A172 (cell line): ENCODE measurements around the gene CNOT11. TPM values are rescaled to one million over a fixed set of nuclear protein-coding genes. Genes with fewer than 3 reads are reported as not detected.
"Not testable (repeated sequence)": the region's sequence is repeated elsewhere in the genome, so short reads cannot be mapped to it uniquely, and the experiment has no call there.

Source experiments
- DNase-seq: peaks from one replicate; pipeline ENCODE4 v3.0.0-alpha.2; 2015; ENCODE audit warnings: low spot score
- total RNA-seq: library from RNA; depleted of rRNA; stranded (reverse); fragments of >200 nt; shearing (Covaris generic); gene quantifications from 2 replicates; pipeline ENCODE4 v1.2.3, GENCODE V29; 2014; rRNA removed

CNOT11 gene
- total RNA-seq, 1 experiment from 2014 or later, result 61.9 TPM

DNA sequence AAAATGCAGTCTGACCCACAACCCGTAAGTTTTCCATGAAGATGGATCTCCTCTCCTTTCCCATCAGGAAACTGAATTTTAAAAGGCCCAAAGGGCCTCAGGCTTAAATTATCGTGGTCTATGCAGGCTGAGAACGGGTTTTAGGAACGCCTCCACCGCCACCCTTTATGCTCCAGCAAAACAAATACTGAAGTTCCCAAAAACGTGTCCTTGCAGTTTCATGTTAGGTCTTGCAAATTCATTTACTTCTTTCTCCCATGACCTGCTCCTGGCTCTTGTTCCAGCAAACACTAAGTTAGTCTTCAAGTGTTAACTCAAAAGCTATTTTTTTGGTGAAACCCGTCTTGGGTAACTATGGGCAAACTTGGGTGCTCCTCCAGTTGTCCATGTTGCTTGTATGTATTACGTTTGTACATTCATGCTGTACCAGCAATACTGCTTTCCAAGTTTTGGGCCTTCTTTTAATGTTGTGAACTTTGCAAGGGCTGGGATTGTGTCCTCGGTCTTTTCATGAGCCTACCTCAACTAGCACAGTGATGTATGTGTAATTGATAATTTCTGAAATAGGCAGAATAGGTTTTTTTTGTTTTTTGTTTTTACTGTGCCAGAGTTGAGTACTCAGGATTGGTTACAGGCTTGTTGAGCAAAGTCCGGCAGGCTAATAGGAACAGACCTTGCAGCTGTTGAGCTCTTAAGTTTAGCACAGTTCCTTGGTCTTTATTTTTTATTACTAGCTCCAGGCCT is 57.6 kb downstream of the CNOT11 start:
- DNase-seq, result no peak

DNA sequence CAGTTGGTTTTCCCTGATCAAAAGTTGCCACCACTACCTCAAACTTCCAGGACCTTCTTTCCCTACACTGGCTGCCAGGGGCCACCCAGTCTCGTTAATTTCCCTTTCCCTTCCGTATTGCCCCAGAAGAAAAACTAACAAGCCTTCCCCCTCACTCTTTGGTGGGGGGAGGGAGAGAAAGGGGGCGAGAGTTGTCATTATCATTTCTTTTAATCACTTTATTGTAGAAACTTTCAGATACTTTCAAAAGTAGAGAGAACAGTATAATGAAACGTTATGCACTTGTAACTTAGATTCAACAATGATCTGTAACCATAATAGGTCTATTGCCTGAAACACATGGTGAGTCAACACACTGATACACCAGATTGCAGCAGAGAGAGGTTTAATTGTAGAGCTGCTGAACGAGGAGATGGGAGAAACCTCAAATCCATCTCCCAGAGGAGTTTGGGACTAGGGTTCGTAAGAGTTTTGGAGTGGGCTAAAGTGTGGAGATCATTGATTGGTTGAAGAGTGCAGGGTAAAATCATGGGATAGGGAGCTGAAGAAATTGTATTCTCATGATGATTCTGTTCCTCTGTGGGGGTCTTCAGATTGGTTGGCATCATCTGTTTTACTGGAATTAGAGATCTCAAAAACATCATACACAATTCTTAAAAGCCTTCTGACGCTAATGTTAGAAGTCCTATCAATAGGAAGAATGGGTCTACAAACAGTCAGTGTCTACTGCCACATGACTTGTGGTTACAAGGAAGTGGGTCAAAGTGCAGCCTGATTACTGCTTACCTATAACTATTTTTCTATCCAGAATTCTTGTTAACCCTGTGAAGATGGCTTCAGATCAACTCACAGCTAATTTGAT is 58.4 kb downstream of the CNOT11 start:
- no peak for DNase-seq

DNA sequence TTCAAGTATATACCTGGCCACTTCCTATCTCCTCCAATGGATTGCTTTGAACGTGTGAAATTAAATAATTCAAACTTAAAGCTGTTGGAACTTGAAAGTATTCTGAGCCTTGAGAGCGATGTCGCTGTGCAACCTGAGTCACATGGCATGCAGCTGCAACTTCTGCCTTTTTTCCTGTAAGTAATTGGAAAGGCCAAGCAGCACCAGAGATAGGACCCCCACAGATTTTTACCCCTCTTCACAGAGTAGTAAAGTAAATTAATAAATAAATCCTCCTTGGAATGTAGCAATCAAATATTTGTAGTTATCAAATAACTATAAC is 59.0 kb downstream of the CNOT11 start:
- DNase-seq, result no peak

DNA sequence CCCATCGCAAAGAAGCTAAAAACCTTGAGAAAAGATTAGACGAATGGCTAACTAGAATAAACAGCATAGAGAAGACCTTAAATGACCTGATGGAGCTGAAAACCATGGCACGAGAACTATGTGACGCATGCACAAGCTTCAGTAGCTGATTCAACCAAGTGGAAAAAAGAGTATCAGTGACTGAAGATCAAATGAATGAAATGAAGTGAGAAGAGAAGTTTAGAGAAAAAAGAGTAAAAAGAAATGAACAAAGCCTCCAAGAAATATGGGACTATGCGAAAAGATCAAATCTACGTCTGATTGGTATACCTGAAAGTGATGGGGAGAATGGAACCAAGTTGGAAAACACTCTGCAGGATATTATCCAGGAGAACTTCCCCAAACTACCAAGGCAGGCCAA is 63.9 kb downstream of the CNOT11 start:
- not testable (repeated sequence) for DNase-seq

Other genes with a start within 250 kb of the CNOT11 start
- 4.3 and 4.9 TPM in 2 replicates for gene TBC1D8, start 101.5 kb upstream of the CNOT11 start, total RNA-seq
- 21.7 and 21.9 TPM in 2 replicates for gene RNF149, start 55.8 kb downstream of the CNOT11 start, total RNA-seq
- gene CREG2, start 134.6 kb downstream of the CNOT11 start, total RNA-seq, result 0.62 and 0.69 TPM in 2 replicates
- not detected in 2 replicates for gene RFX8, start 222.2 kb downstream of the CNOT11 start, total RNA-seq